GM21737 (cell line): ENCODE measurements around the gene NFATC4.

ENCODE experiments used
- ATAC-seq: cut with Tn5 transposase; IDR thresholded peaks from one replicate; pipeline ENCODE4 v1.9.1; 2021; ENCODE audit warnings: mild to moderate bottlenecking, moderate library complexity; ENCODE audit not compliant: unreplicated experiment

Gene NFATC4

GRCh38 chr14:24427537-24428508 is 59.8 kb downstream of the NFATC4 start:
- no peak for ATAC-seq

- ATAC-seq, result no peak
Measured at GRCh38 chr14:24428628-24429394, 60.8 kb downstream of the NFATC4 start.
